Spleen (tissue), 11 donors: ENCODE data around the gene DNAAF5. TPM values are rescaled to one million over a fixed set of nuclear protein-coding genes. Genes with fewer than 3 reads are reported as not detected.

ENCODE experiments used
- DNase-seq: peaks from one replicate; pipeline ENCODE4 v3.0.0-alpha.2; 2020
- H3K27ac ChIP-seq, 8 donors: fragments of 200-600 bp; sonication (generic) in 7 of 8; 1 replicate in 4 of 8; 2 replicates in 4 of 8; pipeline versions ENCODE4 v1.5.0 to v1.8.0; 2016 to 2021; ENCODE audit warnings: inconsistent platforms in 4 of 8, mild to moderate bottlenecking in 4 of 8, moderate library complexity in 1 of 8
- H3K27me3 ChIP-seq, 7 donors: fragments of 200-600 bp; sonication (generic) in 6 of 7; replicated peaks in 1 of 7; 1 replicate in 4 of 7; 2 replicates in 3 of 7; pipeline versions ENCODE4 v1.5.0 to v1.8.0; 2016 to 2021; ENCODE audit warnings: inconsistent platforms in 3 of 7, mild to moderate bottlenecking in 1 of 7
- H3K36me3 ChIP-seq, 6 donors: fragments of 200-600 bp; sonication (generic) in 5 of 6; 1 replicate in 4 of 6; 2 replicates in 2 of 6; pipeline versions ENCODE4 v1.5.0 to v1.8.0; 2016 to 2021; ENCODE audit warnings: inconsistent platforms in 2 of 6
- H3K4me1 ChIP-seq, 6 donors: fragments of 200-600 bp; sonication (generic) in 5 of 6; 1 replicate in 3 of 6; 2 replicates in 3 of 6; pipeline versions ENCODE4 v1.5.0 to v1.8.0; 2016 to 2021; ENCODE audit warnings: inconsistent platforms in 3 of 6
- H3K4me3 ChIP-seq, 8 donors: fragments of 200-600 bp; sonication (generic) in 7 of 8; 1 replicate in 4 of 8; 2 replicates in 4 of 8; pipeline versions ENCODE4 v1.5.0 to v1.8.0; 2016 to 2021; ENCODE audit warnings: inconsistent platforms in 4 of 8, mild to moderate bottlenecking in 4 of 8, moderate library complexity in 2 of 8
- H3K9me3 ChIP-seq, 8 donors: fragments of 200-600 bp; sonication (generic) in 7 of 8; 1 replicate in 4 of 8; 2 replicates in 4 of 8; pipeline versions ENCODE4 v1.5.0 to v1.8.0; 2016 to 2021; ENCODE audit warnings: inconsistent platforms in 4 of 8
- CTCF ChIP-seq, 11 experiments: fragments of 200-600 bp in 7 of 11; fragments of 450-650 bp in 4 of 11; sonication (generic) in 4 of 11; IDR thresholded peaks in 8 of 11; conservative IDR thresholded peaks in 3 of 11; 1 replicate in 7 of 11; 2 replicates in 4 of 11; pipeline versions ENCODE4 v1.4.0 to v1.8.0; 2016 to 2021; ENCODE audit warnings: antibody characterized with exemption in 11 of 11, inconsistent platforms in 4 of 11, mild to moderate bottlenecking in 1 of 11
- POLR2A ChIP-seq, 3 donors: fragments of 450-650 bp; IDR thresholded peaks; one replicate each; pipeline ENCODE4 v1.5.1; 2017; ENCODE audit warnings: antibody characterized with exemption in 3 of 3, mild to moderate bottlenecking in 1 of 3
- POLR2AphosphoS5 ChIP-seq, 3 donors: sonication (generic); formaldehyde crosslinking; IDR thresholded peaks; one replicate each; pipeline ENCODE4 v1.5.1; 2017; ENCODE audit warnings: antibody characterized with exemption in 3 of 3
- WGBS, 5 donors: extraction: QIAGEN DNeasy Blood & Tissue Kit in 3 of 5; methylation state at CpG; one replicate each; pipeline versions ENCODE4 v1.1.5 to v1.1.7; 2013 to 2018; 5-methylcytosine and 5-hydroxymethylcytosine counted together
- intact Hi-C: fragments of 100-400 bp; cut with DNase I; formaldehyde crosslinking; loops from one replicate; pipeline ENCODE4 v1.15.0; 2023; ENCODE audit warnings: low total_unique reads
- polyA plus RNA-seq, 3 donors: library from polyadenylated mRNA; stranded (reverse); fragments of 200-250 nt; gene quantifications; one replicate each; pipeline ENCODE4 v1.2.1, GENCODE V29; 2013
- total RNA-seq, 7 donors: library from RNA; depleted of rRNA in 3 of 7; stranded (reverse); fragments of >200 nt in 3 of 7; fragmentation: NEBNext Ultra II Directional in 4 of 7; extraction: Animal tissue kit (Norgen Biotek cat#: 25700) in 4 of 7; gene quantifications; one replicate each; pipeline versions ENCODE4 v1.1.0 to v1.2.1, GENCODE V29; 2016 to 2021
- donor health status: healthy with polysubstance abuse.
- donor health status: DM: no; HTN: no; CAD: no; lungs with moderate emphysema.
- donor health status: DM: no; HTN: no; CAD: no.
- donor health status: Bipolar disorder and iron deficiency.
- donor health status: healthy.
- donor health status: DM: no; HTN: no; CAD: no.
- donor health status: DM: yes; HTN: yes; CAD: no.

The DNAAF5 gene
- total and polyA plus RNA-seq, 10 donors, result 7.5 to 22.4 (median 18.1) TPM

GRCh38 chr7:783556-784490, 57.3 kb downstream of the DNAAF5 start:
- Histone ChIP-seq H3K27me3 (no peaks in the 10 kb centered on the region), H3K27ac (no peak overlapping the region), H3K9me3 (no peaks in the 10 kb centered on the region), H3K4me1 (peaks cover 3 to 19% (median 11%) of the 10 kb centered on the region in 6 donors), H3K36me3 (peaks cover 0 to 83% (median 29%) of the 10 kb centered on the region in 6 donors), H3K4me3 (no peak overlapping the region)
- TF ChIP-seq CTCF (IDR thresholded peaks at IDR 0.05 in 8 of 11, conservative IDR thresholded peaks at IDR 0.05 in 3 of 11) (no peak), POLR2AphosphoS5 (IDR thresholded peaks at IDR 0.05) (no peak), POLR2A (IDR thresholded peaks at IDR 0.05) (no peak)
- intact Hi-C loops, result loop anchor here (10.0 kb wide), 1 partner anchor 51 kb away; the partner anchor contains the start of gene SUN1
- WGBS, 5 donors, result 91 to 97% (median 95%) methylated on average over 36 of the region's 36 CpGs
- DNase-seq, result no peak

- 94 to 96% (median 95%) methylated on average over 21 of the region's 21 CpGs for WGBS, 5 donors
- TF ChIP-seq CTCF (IDR thresholded peaks at IDR 0.05 in 8 of 11, conservative IDR thresholded peaks at IDR 0.05 in 3 of 11) (no peak), POLR2AphosphoS5 (IDR thresholded peaks at IDR 0.05) (no peak), POLR2A (IDR thresholded peaks at IDR 0.05) (no peak)
- intact Hi-C loops, result loop anchor here (5.0 to 10.0 kb wide), 2 partner anchors 50 to 87 kb away; partner anchors contain the start of gene SUN1
- Histone ChIP-seq H3K27ac (no peak overlapping the region), H3K36me3 (peaks cover 0 to 72% (median 28%) of the 10 kb centered on the region in 6 donors), H3K9me3 (no peaks in the 10 kb centered on the region), H3K4me3 (no peak overlapping the region), H3K27me3 (no peaks in the 10 kb centered on the region), H3K4me1 (peaks cover 0 to 8% (median 1%) of the 10 kb centered on the region in 6 donors)
- DNase-seq, result no peak
These were observed 58.5 kb downstream of the DNAAF5 start for GRCh38 chr7:784971-785370.

- no peak for DNase-seq
- Histone ChIP-seq H3K27ac (no peak overlapping the region), H3K9me3 (no peaks in the 10 kb centered on the region), H3K27me3 (no peaks in the 10 kb centered on the region), H3K4me3 (no peak overlapping the region), H3K36me3 (peaks cover 0 to 71% (median 23%) of the 10 kb centered on the region in 6 donors), H3K4me1 (peaks cover 0 to 6% (median 1%) of the 10 kb centered on the region in 6 donors)
- 86 to 97% (median 94%) methylated on average over 10 of the region's 10 CpGs for WGBS, 5 donors
- intact Hi-C loops, result loop anchor here (5.0 to 10.0 kb wide), 2 partner anchors 49 to 87 kb away; partner anchors contain the start of gene SUN1
- TF ChIP-seq CTCF (IDR thresholded peaks at IDR 0.05 in 8 of 11, conservative IDR thresholded peaks at IDR 0.05 in 3 of 11) (no peak), POLR2A (IDR thresholded peaks at IDR 0.05) (no peak), POLR2AphosphoS5 (IDR thresholded peaks at IDR 0.05) (no peak)
These were observed 58.9 kb downstream of the DNAAF5 start for GRCh38 chr7:785416-785815.
